Esophagus (tissue), 2 donors: ENCODE measurements around the gene CUEDC1. TPM values are rescaled to one million over a fixed set of nuclear protein-coding genes. Genes with fewer than 3 reads are reported as not detected.
A peak's percentile ranks its signal among the peaks of the same experiment; 100 is the strongest.
"Not testable (repeated sequence)": the region's sequence is repeated elsewhere in the genome, so short reads cannot be mapped to it uniquely, and the experiment has no call there.

Experiments used
- H3K27ac ChIP-seq, 2 donors: one replicate each; pipeline ENCODE4 v1.5.1; 2013; ENCODE audit warnings: low read depth in 2 of 2, mild to moderate bottlenecking in 2 of 2, inconsistent platforms in 1 of 2, low read length in 1 of 2, moderate library complexity in 1 of 2
- H3K27me3 ChIP-seq, 2 donors: one replicate each; pipeline ENCODE4 v1.6.1; 2013; ENCODE audit warnings: low read length in 2 of 2, control low read depth in 1 of 2, mild to moderate bottlenecking in 1 of 2; ENCODE audit not compliant: insufficient read depth in 2 of 2, control insufficient read depth in 1 of 2
- H3K36me3 ChIP-seq, 2 donors: one replicate each; pipeline ENCODE4 v1.6.1; 2013; ENCODE audit warnings: low read length in 1 of 2; ENCODE audit not compliant: control insufficient read depth in 2 of 2, insufficient read depth in 2 of 2
- H3K4me1 ChIP-seq, 2 donors: one replicate each; pipeline ENCODE4 v1.6.1; 2013; ENCODE audit warnings: low read length in 1 of 2; ENCODE audit not compliant: control insufficient read depth in 2 of 2, insufficient read depth in 2 of 2
- H3K4me3 ChIP-seq, 2 donors: one replicate each; pipeline ENCODE4 v1.5.1; 2013; ENCODE audit warnings: low read length in 2 of 2, mild to moderate bottlenecking in 2 of 2, low read depth in 1 of 2, moderate library complexity in 1 of 2
- H3K9me3 ChIP-seq, 2 donors: one replicate each; pipeline ENCODE4 v1.6.1; 2013; ENCODE audit warnings: mild to moderate bottlenecking in 2 of 2, low read depth in 1 of 2, low read length in 1 of 2, moderate library complexity in 1 of 2; ENCODE audit not compliant: control insufficient read depth in 2 of 2, insufficient read depth in 1 of 2
- WGBS, 2 donors: extraction: QIAGEN DNeasy Blood & Tissue Kit; methylation state at CpG; one replicate each; pipeline ENCODE4 v1.1.7; 2013; 5-methylcytosine and 5-hydroxymethylcytosine counted together
- polyA plus RNA-seq, 2 donors: library from polyadenylated mRNA; stranded (reverse); fragments of 200-250 nt; gene quantifications; one replicate each; pipeline ENCODE4 v1.2.3, GENCODE V29; 2013
- donor health status: healthy with polysubstance abuse.
- donor health status: Bipolar disorder and iron deficiency.

Gene CUEDC1
- polyA plus RNA-seq, 2 donors: 19.9 to 31.1 TPM

DNA sequence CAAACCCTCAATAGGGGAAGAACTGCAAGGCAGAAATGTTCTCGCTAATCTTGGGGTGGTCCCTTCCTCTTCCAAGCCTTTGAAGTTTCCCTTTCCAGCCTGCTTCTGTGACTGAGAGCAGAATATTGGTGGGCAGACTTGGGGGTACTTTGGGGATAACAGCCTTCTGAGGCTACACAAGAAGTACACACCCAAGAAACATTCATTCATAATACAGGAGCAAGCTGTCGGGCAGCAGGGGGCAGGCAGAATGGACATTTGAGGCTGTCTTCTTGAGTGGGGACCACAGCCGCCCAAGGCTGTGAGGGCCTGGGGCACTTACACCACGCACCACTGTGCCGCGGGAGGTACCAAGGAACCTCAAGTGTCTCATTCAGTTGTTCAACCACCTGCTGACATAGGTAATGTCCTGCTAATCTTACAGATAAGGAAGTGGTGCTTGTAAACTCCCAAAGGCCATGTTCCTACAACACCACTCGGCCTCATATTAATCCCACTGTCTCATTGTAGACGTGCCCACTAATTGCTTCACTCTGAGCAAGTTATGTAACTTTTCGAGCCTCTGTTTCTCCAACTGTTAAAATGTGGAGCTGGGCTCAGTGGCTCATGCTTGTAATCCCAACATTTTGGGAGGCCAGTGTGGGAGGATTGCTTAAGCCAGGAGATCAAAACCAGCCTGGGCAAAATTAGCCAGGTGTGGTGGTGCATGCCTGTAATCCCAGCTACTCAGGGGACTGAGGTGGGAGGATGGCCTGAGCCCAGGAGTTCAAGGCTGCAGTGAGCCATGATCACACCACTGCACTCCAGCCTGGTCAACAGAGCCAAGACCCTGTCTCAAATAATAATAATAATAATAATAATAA is 102.9 kb downstream of the CUEDC1 start:
- H3K4me1 ChIP-seq: peaks cover 4 to 7% of the 10 kb centered on the region in 2 donors
- H3K27me3 ChIP-seq: no peaks in the 10 kb centered on the region
- peak overlapping the region; percentile 29 to 78 for H3K27ac ChIP-seq
- no peaks in the 10 kb centered on the region for H3K36me3 ChIP-seq
- no peak overlapping the region for H3K4me3 ChIP-seq
- H3K9me3 ChIP-seq: no peaks in the 10 kb centered on the region
- 51 to 68% methylated on average over 9 of the region's 9 CpGs for WGBS, 2 donors

DNA sequence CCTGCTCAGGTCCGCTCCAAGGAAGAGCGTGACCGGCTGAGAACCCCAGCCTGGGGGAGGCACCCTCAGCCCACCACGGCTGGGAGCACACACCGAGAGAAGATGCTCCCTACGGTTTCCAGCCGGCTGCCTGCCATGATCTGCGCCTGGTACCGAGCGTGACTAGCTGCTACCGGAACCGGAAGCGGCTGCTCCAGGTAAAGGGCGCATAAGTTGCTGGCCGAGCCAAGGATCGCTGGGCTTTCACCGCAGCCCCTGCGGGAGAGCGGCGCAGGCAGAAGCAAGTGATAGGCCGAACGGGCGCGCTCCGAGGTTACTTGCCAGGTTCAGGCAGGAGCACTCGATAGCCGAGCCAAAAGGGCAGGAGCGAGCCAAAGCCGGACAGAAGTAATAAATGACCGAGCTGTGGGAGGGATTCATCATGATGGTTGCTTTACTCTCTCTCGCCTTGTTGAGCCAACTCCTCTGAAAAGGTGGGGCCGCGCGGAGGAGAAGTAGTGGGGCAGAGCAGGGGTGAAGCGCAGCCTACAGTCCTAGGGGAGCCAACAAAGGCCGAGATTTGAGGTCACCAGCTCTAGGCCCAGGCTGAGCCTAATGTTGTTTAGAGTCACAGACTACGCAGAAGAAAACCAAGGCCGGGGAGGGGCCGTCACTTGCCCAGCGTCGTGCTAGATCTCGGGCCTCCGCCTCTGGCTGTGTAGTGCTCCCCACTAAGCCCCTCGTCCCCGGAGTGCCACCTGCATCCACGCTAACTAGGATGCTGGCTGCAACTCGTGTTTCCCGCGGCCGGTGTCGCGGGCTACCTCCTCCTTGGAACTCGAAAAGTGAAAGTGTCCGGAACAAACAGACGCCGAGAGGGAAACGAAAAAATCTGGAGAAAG is 105.1 kb downstream of the CUEDC1 start, which contains the start of gene MRPS23:
Gene MRPS23 (minus strand): TSS at position 171 of the 881 bp plus-strand sequence. CDS start 34 bp downstream, at position 137.
- Histone ChIP-seq H3K36me3 (no peaks in the 10 kb centered on the region), H3K27me3 (no peaks in the 10 kb centered on the region), H3K27ac (peak within 1 kb of the TSS; percentile 95 to 99), H3K4me3 (peak within 1 kb of the TSS; percentile 76 to 97), H3K9me3 (no peaks in the 10 kb centered on the region), H3K4me1 (peaks cover 4 to 7% of the 10 kb centered on the region in 2 donors)
- 0 to 1% methylated on average over 57 of the region's 57 CpGs for WGBS, 2 donors

DNA sequence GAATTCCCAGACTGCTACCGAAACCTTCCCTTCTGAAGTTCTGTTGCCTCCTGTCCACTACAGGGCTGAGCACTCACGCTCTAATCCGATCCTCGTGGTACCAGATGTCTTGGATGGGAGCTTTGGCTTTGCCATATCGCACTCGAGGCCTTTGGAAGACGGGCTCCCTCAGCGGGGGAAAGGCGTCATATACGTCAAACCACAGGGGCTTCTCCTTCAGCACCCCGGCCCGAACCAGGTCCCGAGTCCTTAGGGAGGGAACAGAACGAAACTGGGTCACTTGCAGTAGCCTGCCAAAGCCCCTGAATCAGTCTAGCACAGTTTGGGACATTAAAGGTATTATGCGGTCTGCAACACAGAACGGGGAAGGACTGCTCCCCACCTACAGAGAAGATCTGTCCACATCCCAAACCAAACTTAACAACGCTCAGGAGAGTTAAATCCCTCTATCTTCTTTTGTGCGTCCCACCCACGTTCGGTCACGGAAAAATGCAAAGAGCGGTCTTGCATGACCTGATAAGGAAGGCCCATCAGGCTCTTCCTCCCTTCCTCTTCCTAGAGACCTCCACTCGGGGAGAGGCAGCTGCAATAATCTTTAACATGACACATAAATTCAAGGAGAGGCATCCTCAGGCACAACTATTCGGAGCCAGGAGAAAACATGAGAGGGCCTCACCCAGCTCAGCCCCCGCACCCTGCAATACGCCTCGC is 105.9 kb downstream of the CUEDC1 start:
- Histone ChIP-seq H3K4me3 (peak overlapping the region; percentile 76 to 97), H3K9me3 (no peaks in the 10 kb centered on the region), H3K36me3 (no peaks in the 10 kb centered on the region), H3K4me1 (peaks cover 4 to 7% of the 10 kb centered on the region in 2 donors), H3K27ac (peak overlapping the region; percentile 50 to 99), H3K27me3 (no peaks in the 10 kb centered on the region)
- 15 to 17% methylated on average over 27 of the region's 27 CpGs for WGBS, 2 donors

DNA sequence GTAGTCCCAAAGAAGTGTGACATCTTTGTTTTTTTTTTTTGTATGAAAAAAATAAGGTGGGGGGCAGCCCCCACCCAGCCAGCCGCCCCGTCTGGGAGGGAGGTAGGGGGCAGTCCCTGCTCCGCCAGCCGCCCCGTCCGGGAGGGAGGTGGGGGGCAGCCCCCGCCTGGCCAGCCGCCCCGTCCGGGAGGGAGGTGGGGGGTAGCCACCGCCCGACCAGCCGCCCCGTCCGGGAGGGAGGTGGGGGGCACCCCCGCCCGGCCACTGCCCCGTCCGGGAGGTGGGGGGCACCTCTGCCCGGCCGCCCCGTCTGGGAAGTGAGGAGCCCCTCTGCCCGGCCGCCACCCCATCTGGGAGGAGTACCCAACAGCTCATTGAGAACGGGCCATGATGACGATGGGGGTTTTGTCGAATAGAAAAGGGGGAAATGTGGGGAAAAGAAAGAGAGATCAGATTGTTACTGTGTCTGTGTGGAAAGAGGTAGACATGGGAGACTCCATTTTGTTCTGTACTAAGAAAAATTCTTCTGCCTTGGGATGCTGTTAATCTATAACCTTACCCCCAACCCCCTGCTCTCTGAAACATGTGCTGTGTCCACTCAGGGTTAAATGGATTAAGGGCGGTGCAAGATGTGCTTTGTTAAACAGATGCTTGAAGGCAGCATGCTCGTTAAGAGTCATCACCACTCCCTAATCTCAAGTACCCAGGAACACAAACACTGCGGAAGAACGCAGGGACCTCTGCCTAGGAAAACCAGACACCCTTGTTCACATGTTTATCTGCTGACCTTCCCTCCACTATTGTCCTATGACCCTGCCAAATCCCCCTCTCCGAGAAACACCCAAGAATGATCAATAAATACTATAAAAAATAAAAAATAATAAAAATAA is 108.9 kb downstream of the CUEDC1 start:
- not testable (repeated sequence) for H3K36me3 ChIP-seq, H3K4me3 ChIP-seq, H3K27ac ChIP-seq, H3K27me3 ChIP-seq, H3K4me1 ChIP-seq, H3K9me3 ChIP-seq
- WGBS, 2 donors: 85 to 88% methylated on average over 28 to 31 of the region's 32 CpGs

DNA sequence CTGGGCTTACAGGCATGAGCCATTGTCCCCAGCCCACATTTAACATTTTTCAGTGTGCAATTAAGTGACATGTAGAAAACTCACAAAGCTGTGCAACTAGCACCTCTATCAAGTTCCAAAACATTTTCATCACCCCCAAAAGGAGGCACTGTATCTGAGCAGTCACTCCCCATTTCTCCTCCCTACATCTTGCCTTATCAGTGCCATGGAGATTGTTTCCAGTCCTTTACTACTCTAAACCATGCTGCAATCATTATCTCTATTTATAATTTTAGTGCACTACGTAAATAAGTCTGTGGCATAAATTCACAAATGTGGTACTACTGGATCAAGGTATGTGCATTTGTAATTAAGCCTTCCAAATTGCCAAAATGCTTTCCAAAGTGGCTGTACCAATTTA is 112.9 kb downstream of the CUEDC1 start:
- Histone ChIP-seq H3K27me3 (no peaks in the 10 kb centered on the region), H3K4me3 (no peak overlapping the region), H3K27ac (no peak overlapping the region), H3K4me1 (no peaks in the 10 kb centered on the region), H3K36me3 (peaks cover 0 to 8% of the 10 kb centered on the region in 2 donors), H3K9me3 (no peaks in the 10 kb centered on the region)
- WGBS, 2 donors: 68 to 89% methylated on average over 1 of the region's 1 CpG

DNA sequence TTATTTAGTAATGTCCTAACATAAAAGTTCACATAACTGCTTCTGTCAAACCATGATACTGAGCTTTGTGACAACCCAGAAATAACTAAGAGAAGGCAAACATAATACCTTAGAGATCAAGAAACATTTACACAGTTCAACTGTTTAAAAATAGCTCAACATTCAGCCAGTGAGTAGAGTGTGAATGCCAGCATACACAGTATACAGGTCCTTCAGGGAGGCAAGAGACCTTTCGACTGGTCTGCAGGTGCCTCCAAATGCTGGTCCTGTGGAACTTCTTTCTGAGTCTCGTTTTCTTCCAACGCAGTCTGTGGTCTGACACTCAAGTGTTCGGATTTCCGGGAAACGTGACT is 115.7 kb downstream of the CUEDC1 start:
- 87 to 90% methylated on average over 6 of the region's 6 CpGs for WGBS, 2 donors
- Histone ChIP-seq H3K27ac (no peak overlapping the region), H3K27me3 (no peaks in the 10 kb centered on the region), H3K4me1 (no peaks in the 10 kb centered on the region), H3K4me3 (no peak overlapping the region), H3K9me3 (no peaks in the 10 kb centered on the region), H3K36me3 (peaks cover 0 to 8% of the 10 kb centered on the region in 2 donors)

DNA sequence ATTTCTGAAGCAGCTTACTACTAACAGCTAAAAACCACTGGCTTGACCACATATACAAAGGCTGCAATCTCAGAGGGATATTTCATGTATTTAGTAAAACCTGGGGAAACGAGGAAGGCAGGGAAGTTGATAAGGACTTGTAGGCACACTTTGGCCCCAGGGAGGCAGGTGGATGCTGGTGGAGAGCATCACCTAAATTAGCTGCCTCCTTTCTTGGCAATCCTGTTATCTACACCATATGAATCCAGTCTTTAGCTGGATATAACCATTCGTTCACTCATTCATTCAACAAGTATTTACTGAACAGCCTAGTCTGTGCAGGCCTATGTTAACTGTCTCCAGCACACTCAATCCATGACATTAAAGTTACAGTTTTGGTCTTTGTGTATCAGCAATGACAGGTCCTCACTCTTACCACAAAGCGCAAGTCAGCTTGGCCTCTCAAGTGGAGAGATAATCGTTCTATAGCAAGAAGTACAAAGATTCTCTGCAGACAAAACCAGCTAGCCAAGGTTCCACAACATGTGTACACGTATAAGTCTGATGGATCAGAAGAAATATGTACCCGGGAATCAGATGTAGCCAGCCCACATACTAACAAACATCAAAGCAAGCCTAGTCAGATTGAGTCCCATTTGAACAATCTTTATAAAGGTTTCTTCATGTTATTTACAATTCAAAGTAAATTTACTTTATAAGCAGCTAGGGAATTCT is 116.2 kb downstream of the CUEDC1 start:
- Histone ChIP-seq H3K9me3 (no peaks in the 10 kb centered on the region), H3K4me1 (peaks cover under 1 to 5% of the 10 kb centered on the region in 2 donors), H3K27ac (no peak overlapping the region), H3K4me3 (no peak overlapping the region), H3K36me3 (peaks cover 0 to 8% of the 10 kb centered on the region in 2 donors), H3K27me3 (no peaks in the 10 kb centered on the region)
- 62 to 65% methylated on average over 6 of the region's 6 CpGs for WGBS, 2 donors

DNA sequence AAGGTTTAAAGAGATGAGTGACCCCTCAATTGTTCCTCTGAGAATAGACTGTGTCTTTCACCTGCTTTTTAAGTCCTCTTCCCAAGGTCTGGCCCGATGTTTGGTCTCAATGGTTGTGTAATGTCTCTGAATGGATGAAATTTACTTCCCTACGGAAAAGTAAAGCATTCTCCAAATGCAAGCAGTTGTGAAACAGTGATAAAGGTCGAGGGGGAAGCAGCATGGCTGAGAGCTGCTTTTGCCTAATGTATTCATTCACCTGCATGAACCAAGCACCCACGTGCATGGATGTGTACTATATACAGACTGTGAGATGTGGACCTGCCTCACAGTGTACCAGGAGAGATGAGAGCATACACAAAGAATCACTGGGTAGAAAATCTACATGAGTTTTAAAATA is 116.8 kb downstream of the CUEDC1 start:
- no peaks in the 10 kb centered on the region for H3K9me3 ChIP-seq
- H3K27me3 ChIP-seq: no peaks in the 10 kb centered on the region
- H3K27ac ChIP-seq: no peak overlapping the region
- H3K4me1 ChIP-seq: peaks cover 2 to 6% of the 10 kb centered on the region in 2 donors
- 74 to 80% methylated on average over 4 of the region's 4 CpGs for WGBS, 2 donors
- peaks cover 0 to 8% of the 10 kb centered on the region in 2 donors for H3K36me3 ChIP-seq
- no peak overlapping the region for H3K4me3 ChIP-seq
